B cell (primary cell): ENCODE measurements around the gene NRROS.

ENCODE experiments used
- CTCF ChIP-seq: fragments of 200-600 bp; IDR thresholded peaks from one replicate; pipeline ENCODE4 v1.8.0; 2022; ENCODE audit warnings: antibody characterized with exemption, mild to moderate bottlenecking
- EZH2 ChIP-seq: IDR thresholded peaks from 2 replicates; pipeline ENCODE4 v1.6.1; 2012; ENCODE audit warnings: borderline replicate concordance, low read depth, mild to moderate bottlenecking, moderate library complexity, low read length; ENCODE audit not compliant: insufficient read depth, poor library complexity, severe bottlenecking

GRCh38 chr3:196662033-196662432 is 22.5 kb downstream of the NRROS start:
- TF ChIP-seq CTCF (no peak), EZH2 (no peak)
